ENCODE measurements around the gene CASS4.

Gene CASS4

DNA sequence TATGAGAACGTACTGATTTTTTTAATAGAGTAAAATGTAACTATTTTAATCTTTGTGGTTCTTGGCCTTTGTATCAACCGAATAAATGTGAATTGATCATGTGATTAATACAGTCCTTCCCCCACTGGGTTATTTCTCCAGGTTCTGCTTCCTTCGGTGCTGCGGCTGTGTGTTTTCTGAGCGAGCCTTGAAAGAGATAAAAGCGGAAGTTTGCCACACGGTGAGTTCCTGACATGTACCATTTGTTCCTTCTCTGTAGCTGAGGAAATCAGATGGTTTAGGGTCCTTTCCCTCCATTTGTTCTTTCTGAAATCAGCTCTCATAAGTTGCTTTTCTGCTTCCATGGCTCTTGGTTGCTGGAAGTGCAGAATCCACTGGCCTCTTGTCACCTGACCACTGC, 71.9 kb downstream of the CASS4 start:
- peaks cover 56 to 67% of the 10 kb centered on the region in 2 donors for H3K36me3 ChIP-seq (ENCODE audit: control insufficient read depth in 2 of 2, insufficient read depth in 2 of 2, low read length in 2 of 2)
- H3K9ac ChIP-seq (ENCODE audit: low read depth in 1 of 2, low read length in 2 of 2), result no peak overlapping the region
- no peaks in the 10 kb centered on the region for H3K4me1 ChIP-seq (ENCODE audit: control insufficient read depth in 2 of 2, insufficient read depth in 2 of 2, low read length in 2 of 2)
- H3K27me3 ChIP-seq (ENCODE audit: control insufficient read depth in 2 of 2, insufficient read depth in 2 of 2, low read length in 2 of 2), result no peaks in the 10 kb centered on the region
- H3K4me3 ChIP-seq (ENCODE audit: low read length in 2 of 2), result no peak overlapping the region
- H3K27ac ChIP-seq (ENCODE audit: low read depth in 2 of 2, low read length in 2 of 2), result peak overlapping the region in 1 of 2 donors; percentile 13
- H3K9me3 ChIP-seq (ENCODE audit: control insufficient read depth in 2 of 2, low read length in 2 of 2), result no peaks in the 10 kb centered on the region

DNA sequence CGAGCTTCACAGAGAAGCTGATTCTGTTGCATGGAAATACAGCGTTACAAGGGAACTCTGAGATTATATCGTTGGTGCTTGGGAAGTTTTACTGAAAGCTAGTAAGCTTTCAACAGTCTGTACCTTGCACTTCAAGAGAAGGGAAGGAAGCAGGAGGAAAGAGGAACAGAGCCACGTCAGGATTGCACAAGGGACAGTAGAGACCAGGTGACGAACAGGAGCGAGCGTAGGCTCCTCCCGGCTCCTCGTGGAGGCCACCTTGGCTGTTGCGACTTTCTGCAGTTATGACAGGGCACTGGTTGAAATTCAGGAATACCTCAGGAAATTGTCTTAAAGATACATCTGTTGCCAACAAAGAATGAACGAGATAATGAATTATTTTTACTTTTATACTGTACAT, 75.2 kb downstream of the CASS4 start:
- Histone ChIP-seq H3K4me3 (ENCODE audit: low read length in 2 of 2) (no peak overlapping the region), H3K4me1 (ENCODE audit: control insufficient read depth in 2 of 2, insufficient read depth in 2 of 2, low read length in 2 of 2) (no peaks in the 10 kb centered on the region), H3K36me3 (ENCODE audit: control insufficient read depth in 2 of 2, insufficient read depth in 2 of 2, low read length in 2 of 2) (peaks cover 48 to 63% of the 10 kb centered on the region in 2 donors), H3K9ac (ENCODE audit: low read depth in 1 of 2, low read length in 2 of 2) (no peak overlapping the region), H3K27me3 (ENCODE audit: control insufficient read depth in 2 of 2, insufficient read depth in 2 of 2, low read length in 2 of 2) (no peaks in the 10 kb centered on the region), H3K9me3 (ENCODE audit: control insufficient read depth in 2 of 2, low read length in 2 of 2) (no peaks in the 10 kb centered on the region), H3K27ac (ENCODE audit: low read depth in 2 of 2, low read length in 2 of 2) (no peak overlapping the region)

DNA sequence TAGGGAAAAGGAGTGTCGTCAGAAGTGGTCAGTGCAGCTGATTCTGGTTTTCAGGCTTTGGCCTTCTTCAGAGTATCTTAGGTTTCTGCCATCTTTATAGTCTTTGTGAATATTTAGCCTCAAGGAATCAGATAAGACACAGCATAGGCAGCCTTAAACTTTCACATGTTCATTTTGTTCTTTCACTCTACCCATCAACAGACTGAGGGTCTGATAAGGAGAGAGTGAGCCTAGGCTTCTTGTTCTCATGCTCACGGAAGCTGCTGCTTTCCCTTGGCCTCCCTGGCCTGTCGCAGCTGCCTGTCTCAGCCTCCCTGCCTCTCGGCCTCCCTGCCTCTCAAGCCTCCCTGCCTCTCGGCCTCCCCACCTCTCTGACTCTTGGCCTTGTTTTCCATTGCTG, 76.5 kb downstream of the CASS4 start:
- Histone ChIP-seq H3K36me3 (ENCODE audit: control insufficient read depth in 2 of 2, insufficient read depth in 2 of 2, low read length in 2 of 2) (peaks cover 48 to 57% of the 10 kb centered on the region in 2 donors), H3K9ac (ENCODE audit: low read depth in 1 of 2, low read length in 2 of 2) (no peak overlapping the region), H3K9me3 (ENCODE audit: control insufficient read depth in 2 of 2, low read length in 2 of 2) (no peaks in the 10 kb centered on the region), H3K27ac (ENCODE audit: low read depth in 2 of 2, low read length in 2 of 2) (no peak overlapping the region), H3K4me3 (ENCODE audit: low read length in 2 of 2) (no peak overlapping the region), H3K4me1 (ENCODE audit: control insufficient read depth in 2 of 2, insufficient read depth in 2 of 2, low read length in 2 of 2) (no peaks in the 10 kb centered on the region), H3K27me3 (ENCODE audit: control insufficient read depth in 2 of 2, insufficient read depth in 2 of 2, low read length in 2 of 2) (no peaks in the 10 kb centered on the region)

- Histone ChIP-seq H3K9me3 (ENCODE audit: control insufficient read depth in 2 of 2, low read length in 2 of 2) (no peaks in the 10 kb centered on the region), H3K27me3 (ENCODE audit: control insufficient read depth in 2 of 2, insufficient read depth in 2 of 2, low read length in 2 of 2) (no peaks in the 10 kb centered on the region), H3K36me3 (ENCODE audit: control insufficient read depth in 2 of 2, insufficient read depth in 2 of 2, low read length in 2 of 2) (peaks cover 15 to 21% of the 10 kb centered on the region in 2 donors), H3K4me3 (ENCODE audit: low read length in 2 of 2) (no peak overlapping the region), H3K9ac (ENCODE audit: low read depth in 1 of 2, low read length in 2 of 2) (no peak overlapping the region), H3K4me1 (ENCODE audit: control insufficient read depth in 2 of 2, insufficient read depth in 2 of 2, low read length in 2 of 2) (no peaks in the 10 kb centered on the region), H3K27ac (ENCODE audit: low read depth in 2 of 2, low read length in 2 of 2) (no peak overlapping the region)
These were observed 89.1 kb downstream of the CASS4 start for GRCh38 chr20:56501116-56501515.

- Histone ChIP-seq H3K27me3 (ENCODE audit: control insufficient read depth in 2 of 2, insufficient read depth in 2 of 2, low read length in 2 of 2) (no peaks in the 10 kb centered on the region), H3K27ac (ENCODE audit: low read depth in 2 of 2, low read length in 2 of 2) (no peak overlapping the region), H3K9me3 (ENCODE audit: control insufficient read depth in 2 of 2, low read length in 2 of 2) (no peaks in the 10 kb centered on the region), H3K4me1 (ENCODE audit: control insufficient read depth in 2 of 2, insufficient read depth in 2 of 2, low read length in 2 of 2) (no peaks in the 10 kb centered on the region), H3K9ac (ENCODE audit: low read depth in 1 of 2, low read length in 2 of 2) (no peak overlapping the region), H3K36me3 (ENCODE audit: control insufficient read depth in 2 of 2, insufficient read depth in 2 of 2, low read length in 2 of 2) (peaks cover 11% of the 10 kb centered on the region in 2 donors), H3K4me3 (ENCODE audit: low read length in 2 of 2) (no peak overlapping the region)
These were observed 91.9 kb downstream of the CASS4 start for GRCh38 chr20:56503916-56504315.

DNA sequence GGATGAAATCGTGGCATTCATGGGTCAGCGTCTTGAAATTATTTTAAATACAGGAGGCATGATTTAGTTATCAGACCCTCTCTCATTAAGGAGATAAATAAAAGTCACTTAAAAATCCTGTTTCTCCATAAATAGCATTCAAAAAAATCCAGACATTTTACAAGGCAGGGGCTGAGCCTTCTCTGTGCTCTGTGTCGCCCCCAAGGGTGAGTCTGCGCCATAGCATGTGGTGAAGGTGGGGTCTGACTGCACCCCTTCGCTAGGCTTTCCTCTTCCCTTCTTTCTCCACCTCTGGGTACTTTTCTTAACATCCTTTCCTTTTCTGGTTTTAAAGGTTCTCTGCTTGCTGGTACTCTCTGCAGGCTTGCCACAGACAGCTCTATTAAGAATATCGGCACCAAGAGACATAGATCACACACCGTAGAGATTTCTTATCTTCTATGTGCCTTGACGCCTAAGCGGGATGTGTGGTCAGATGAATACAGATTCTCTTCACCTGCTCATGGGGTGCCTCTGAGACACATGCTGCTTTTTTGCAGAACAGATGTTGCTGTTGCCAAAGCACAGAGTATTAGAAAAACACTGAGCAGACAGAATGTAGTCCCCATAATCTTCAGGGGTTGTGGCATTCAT, 92.4 kb downstream of the CASS4 start:
- H3K4me3 ChIP-seq (ENCODE audit: low read length in 2 of 2), result no peak overlapping the region
- no peak overlapping the region for H3K27ac ChIP-seq (ENCODE audit: low read depth in 2 of 2, low read length in 2 of 2)
- no peaks in the 10 kb centered on the region for H3K4me1 ChIP-seq (ENCODE audit: control insufficient read depth in 2 of 2, insufficient read depth in 2 of 2, low read length in 2 of 2)
- H3K9ac ChIP-seq (ENCODE audit: low read depth in 1 of 2, low read length in 2 of 2), result no peak overlapping the region
- H3K36me3 ChIP-seq (ENCODE audit: control insufficient read depth in 2 of 2, insufficient read depth in 2 of 2, low read length in 2 of 2), result peaks cover 11% of the 10 kb centered on the region in 2 donors
- no peaks in the 10 kb centered on the region for H3K9me3 ChIP-seq (ENCODE audit: control insufficient read depth in 2 of 2, low read length in 2 of 2)
- H3K27me3 ChIP-seq (ENCODE audit: control insufficient read depth in 2 of 2, insufficient read depth in 2 of 2, low read length in 2 of 2), result no peaks in the 10 kb centered on the region

DNA sequence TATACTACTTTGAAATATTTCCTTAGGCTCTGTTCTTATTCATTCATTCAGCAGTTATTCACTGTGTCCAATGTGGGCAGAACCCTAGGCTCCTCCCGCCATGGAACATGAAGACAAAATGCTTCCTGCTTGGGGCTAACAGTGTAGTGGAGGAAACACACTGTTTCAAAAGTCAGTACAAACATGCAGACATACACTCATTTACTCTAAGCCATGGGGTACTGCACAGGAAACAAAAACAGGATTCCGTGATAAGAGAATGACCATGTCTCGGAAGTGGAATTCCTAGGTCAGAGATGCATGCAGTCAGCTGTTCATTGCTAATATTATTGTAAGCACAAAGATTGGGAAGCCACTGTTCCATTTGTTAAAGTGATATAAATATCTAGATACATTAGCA, 94.0 kb downstream of the CASS4 start:
- no peaks in the 10 kb centered on the region for H3K4me1 ChIP-seq (ENCODE audit: control insufficient read depth in 2 of 2, insufficient read depth in 2 of 2, low read length in 2 of 2)
- H3K9ac ChIP-seq (ENCODE audit: low read depth in 1 of 2, low read length in 2 of 2), result no peak overlapping the region
- H3K27ac ChIP-seq (ENCODE audit: low read depth in 2 of 2, low read length in 2 of 2), result no peak overlapping the region
- no peaks in the 10 kb centered on the region for H3K9me3 ChIP-seq (ENCODE audit: control insufficient read depth in 2 of 2, low read length in 2 of 2)
- H3K4me3 ChIP-seq (ENCODE audit: low read length in 2 of 2), result no peak overlapping the region
- H3K36me3 ChIP-seq (ENCODE audit: control insufficient read depth in 2 of 2, insufficient read depth in 2 of 2, low read length in 2 of 2), result peaks cover 11% of the 10 kb centered on the region in 2 donors
- H3K27me3 ChIP-seq (ENCODE audit: control insufficient read depth in 2 of 2, insufficient read depth in 2 of 2, low read length in 2 of 2), result no peaks in the 10 kb centered on the region

Measured in mucosa of rectum (tissue), 2 donors.